GM12873 (cell line): ENCODE measurements around the gene PIGS.

ENCODE experiments used
- CTCF ChIP-seq: IDR thresholded peaks from 2 replicates; pipeline ENCODE4 v1.5.1; 2012; ENCODE audit warnings: low read depth, mild to moderate bottlenecking, moderate library complexity, low read length, control low read depth; ENCODE audit not compliant: insufficient read depth; ENCODE audit errors: missing control alignments

The PIGS gene

GRCh38 chr17:28530250-28530649 is 41.1 kb downstream of the PIGS start:
- no peak for TF ChIP-seq CTCF

GRCh38 chr17:28529013-28529400 is 42.3 kb downstream of the PIGS start:
- no peak for TF ChIP-seq CTCF

- TF ChIP-seq CTCF = no peak
These were observed 42.9 kb downstream of the PIGS start for GRCh38 chr17:28528327-28529012.

GRCh38 chr17:28527859-28528258 is 43.5 kb downstream of the PIGS start:
- no peak for TF ChIP-seq CTCF

GRCh38 chr17:28527181-28527681 is 44.1 kb downstream of the PIGS start:
- TF ChIP-seq CTCF = no peak

GRCh38 chr17:28526381-28526780 is 44.9 kb downstream of the PIGS start:
- no peak for TF ChIP-seq CTCF

- no peak for TF ChIP-seq CTCF
These were observed 46.6 kb downstream of the PIGS start for GRCh38 chr17:28524476-28525424.
